ENCODE measurements around the gene CACNA1S. TPM values are rescaled to one million over a fixed set of nuclear protein-coding genes. Genes with fewer than 3 reads are reported as not detected.

Gene CACNA1S
- total and polyA plus RNA-seq, 2 of the 13 experiments (the other 11 are each of a cell fraction or from before 2014, with no cell fraction given): not detected

GRCh38 chr1:201154389-201155165 lies 42.4 kb upstream of the CACNA1S start, which contains the start of gene TMEM9 (continued):
- TF ChIP-seq, protein P1, sequence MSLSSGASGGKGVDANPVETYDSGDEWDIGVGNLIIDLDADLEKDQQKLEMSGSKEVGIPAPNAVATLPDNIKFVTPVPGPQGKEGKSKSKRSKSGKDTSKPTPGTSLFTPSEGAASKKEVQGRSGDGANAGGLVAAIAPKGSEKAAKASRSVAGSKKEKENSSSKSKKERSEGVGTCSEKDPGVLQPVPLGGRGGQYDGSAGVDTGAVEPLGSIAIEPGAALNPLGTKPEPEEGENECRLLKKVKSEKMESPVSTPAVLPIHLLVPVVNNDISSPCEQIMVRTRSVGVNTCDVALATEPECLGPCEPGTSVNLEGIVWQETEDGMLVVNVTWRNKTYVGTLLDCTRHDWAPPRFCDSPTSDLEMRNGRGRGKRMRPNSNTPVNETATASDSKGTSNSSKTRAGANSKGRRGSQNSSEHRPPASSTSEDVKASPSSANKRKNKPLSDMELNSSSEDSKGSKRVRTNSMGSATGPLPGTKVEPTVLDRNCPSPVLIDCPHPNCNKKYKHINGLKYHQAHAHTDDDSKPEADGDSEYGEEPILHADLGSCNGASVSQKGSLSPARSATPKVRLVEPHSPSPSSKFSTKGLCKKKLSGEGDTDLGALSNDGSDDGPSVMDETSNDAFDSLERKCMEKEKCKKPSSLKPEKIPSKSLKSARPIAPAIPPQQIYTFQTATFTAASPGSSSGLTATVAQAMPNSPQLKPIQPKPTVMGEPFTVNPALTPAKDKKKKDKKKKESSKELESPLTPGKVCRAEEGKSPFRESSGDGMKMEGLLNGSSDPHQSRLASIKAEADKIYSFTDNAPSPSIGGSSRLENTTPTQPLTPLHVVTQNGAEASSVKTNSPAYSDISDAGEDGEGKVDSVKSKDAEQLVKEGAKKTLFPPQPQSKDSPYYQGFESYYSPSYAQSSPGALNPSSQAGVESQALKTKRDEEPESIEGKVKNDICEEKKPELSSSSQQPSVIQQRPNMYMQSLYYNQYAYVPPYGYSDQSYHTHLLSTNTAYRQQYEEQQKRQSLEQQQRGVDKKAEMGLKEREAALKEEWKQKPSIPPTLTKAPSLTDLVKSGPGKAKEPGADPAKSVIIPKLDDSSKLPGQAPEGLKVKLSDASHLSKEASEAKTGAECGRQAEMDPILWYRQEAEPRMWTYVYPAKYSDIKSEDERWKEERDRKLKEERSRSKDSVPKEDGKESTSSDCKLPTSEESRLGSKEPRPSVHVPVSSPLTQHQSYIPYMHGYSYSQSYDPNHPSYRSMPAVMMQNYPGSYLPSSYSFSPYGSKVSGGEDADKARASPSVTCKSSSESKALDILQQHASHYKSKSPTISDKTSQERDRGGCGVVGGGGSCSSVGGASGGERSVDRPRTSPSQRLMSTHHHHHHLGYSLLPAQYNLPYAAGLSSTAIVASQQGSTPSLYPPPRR (CRISPR knock-in tag; IDR thresholded peaks at IDR 0.05; ENCODE audit: borderline replicate concordance): no peak
- TF ChIP-seq ZBTB33 (CRISPR knock-in tag; IDR thresholded peaks at IDR 0.05) (no peak), NCOA5 (CRISPR knock-in tag; IDR thresholded peaks at IDR 0.05) (no peak), ZMYM2 (CRISPR knock-in tag; IDR thresholded peaks at IDR 0.05) (no peak), ZHX2 (IDR thresholded peaks at IDR 0.05; ENCODE audit: low read depth) (peak; percentile 32; the same call in 1 of the 2 replicates), ZHX2 (CRISPR knock-in tag; IDR thresholded peaks at IDR 0.05; ENCODE audit: borderline replicate concordance) (no peak), SAP130 (CRISPR knock-in tag; IDR thresholded peaks at IDR 0.05; ENCODE audit: low read depth) (peak; percentile 75), ZNF644 (CRISPR knock-in tag; IDR thresholded peaks at IDR 0.05; ENCODE audit: low read depth) (no peak), HNF4G (IDR thresholded peaks at IDR 0.05; ENCODE audit: borderline replicate concordance, low read depth, low read length) (no peak; the same call in 1 of the 2 replicates), HNF4G (CRISPR knock-in tag; IDR thresholded peaks at IDR 0.05; ENCODE audit: borderline replicate concordance, low read depth) (no peak), ZNF205 (CRISPR knock-in tag; IDR thresholded peaks at IDR 0.05) (no peak), UBTF (CRISPR knock-in tag; IDR thresholded peaks at IDR 0.05) (no peak)
- TF ChIP-seq, protein P2, sequence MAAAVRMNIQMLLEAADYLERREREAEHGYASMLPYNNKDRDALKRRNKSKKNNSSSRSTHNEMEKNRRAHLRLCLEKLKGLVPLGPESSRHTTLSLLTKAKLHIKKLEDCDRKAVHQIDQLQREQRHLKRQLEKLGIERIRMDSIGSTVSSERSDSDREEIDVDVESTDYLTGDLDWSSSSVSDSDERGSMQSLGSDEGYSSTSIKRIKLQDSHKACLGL (CRISPR knock-in tag; IDR thresholded peaks at IDR 0.05): no peak
